ENCODE measurements around the gene SMYD2.

SMYD2 gene

GRCh38 chr1:214303141-214303930 lies 22.4 kb downstream of the SMYD2 start:
- no peak for DNase-seq (ENCODE audit: low read depth, low spot score)

- DNase-seq (ENCODE audit: low read depth, low spot score), result no peak
Observed at GRCh38 chr1:214305164-214305751, 24.3 kb downstream of the SMYD2 start.

GRCh38 chr1:214306269-214306668 lies 25.3 kb downstream of the SMYD2 start:
- DNase-seq (ENCODE audit: low read depth, low spot score), result no peak

- no peak for DNase-seq (ENCODE audit: low read depth, low spot score)
Observed at GRCh38 chr1:214310010-214310409, 29.1 kb downstream of the SMYD2 start.

DNA sequence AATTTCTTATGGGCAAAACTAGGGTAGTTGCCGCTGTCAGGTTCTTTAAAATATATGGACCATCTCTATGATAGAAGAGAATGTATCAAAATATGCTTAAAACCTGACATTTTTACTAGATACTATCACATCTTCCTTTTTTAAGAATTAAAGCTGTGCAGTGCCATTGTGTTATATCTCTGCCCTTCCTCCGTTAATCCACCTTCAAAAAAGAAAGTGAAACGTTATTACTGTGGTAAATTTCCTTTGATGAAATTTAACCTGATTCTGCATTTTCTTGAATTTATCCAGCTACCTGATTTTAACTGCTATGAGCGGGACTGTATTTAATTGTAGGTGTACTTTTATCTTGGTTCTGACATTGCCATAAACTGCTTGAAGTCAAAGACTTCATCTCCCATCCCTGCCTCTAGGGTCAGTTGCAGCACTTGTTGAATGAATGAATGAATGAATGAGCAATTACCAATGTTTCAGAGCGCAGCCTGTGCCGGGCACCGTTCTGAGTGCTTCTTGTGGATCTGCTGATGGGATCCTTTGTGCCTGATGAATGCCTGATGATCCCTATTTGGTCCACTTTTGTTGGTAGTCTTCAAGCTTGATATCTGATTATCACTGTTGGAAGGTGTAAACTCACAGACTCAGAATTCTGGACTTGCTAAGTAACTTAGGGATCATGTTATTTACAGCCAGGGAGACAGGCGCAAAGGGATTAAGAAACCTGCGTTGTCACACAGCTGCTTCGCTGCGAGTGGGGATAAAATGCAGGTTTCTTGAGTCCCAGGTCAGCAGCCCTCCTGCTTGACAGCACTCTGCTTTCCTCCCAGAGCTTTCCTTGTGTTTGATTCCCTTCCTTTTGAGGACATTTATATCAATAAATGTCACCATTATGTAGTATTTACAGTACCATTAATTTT lies 30.1 kb downstream of the SMYD2 start:
- DNase-seq (ENCODE audit: low read depth, low spot score), result no peak

- DNase-seq (ENCODE audit: low read depth, low spot score), result no peak
Observed at GRCh38 chr1:214312530-214313051, 31.6 kb downstream of the SMYD2 start.

GRCh38 chr1:214314178-214314843 lies 33.4 kb downstream of the SMYD2 start:
- DNase-seq (ENCODE audit: low read depth, low spot score), result no peak

GRCh38 chr1:214316593-214316992 lies 35.6 kb downstream of the SMYD2 start:
- DNase-seq (ENCODE audit: low read depth, low spot score), result no peak

DNA sequence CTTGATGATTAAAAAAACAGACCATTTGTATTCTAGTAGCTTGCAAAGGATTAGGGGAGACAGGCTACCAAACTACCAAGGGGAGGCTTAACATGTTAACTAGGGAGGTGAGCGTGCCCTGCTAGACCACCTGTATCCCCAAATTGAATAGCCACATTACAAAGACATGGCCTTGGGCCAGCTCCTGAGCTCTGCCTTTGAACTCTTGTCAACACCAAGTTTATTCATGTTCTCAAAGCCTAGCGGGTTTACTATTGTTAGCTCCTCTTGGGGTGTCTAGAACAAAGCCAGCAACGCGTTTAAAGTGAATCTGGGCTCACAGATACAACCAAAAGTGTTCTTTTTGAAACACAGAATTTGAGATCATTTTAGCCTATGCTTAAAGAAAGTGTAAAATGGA lies 36.3 kb downstream of the SMYD2 start:
- no peak for DNase-seq (ENCODE audit: low read depth, low spot score)

DNA sequence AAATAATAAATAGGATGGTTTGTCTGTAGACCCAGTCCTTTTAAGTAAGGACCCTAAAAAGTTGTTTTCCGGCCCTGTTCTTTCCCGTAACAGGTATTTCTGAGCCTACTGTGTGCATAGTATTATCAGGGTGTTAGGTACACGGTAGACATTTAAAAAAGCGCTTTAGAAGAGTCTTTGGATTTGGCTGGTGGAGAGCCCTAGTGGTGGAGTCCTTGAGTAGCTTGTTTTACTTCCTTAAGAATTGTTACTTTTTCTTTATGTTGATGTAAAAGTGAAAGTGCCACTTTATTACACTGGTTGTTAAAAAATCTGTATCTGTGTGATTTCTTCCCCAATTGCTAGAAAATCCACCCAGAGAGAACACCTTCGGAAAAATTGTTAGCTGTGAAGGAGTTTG lies 36.8 kb downstream of the SMYD2 start:
- DNase-seq (ENCODE audit: low read depth, low spot score), result no peak

- no peak for DNase-seq (ENCODE audit: low read depth, low spot score)
Observed at GRCh38 chr1:214318356-214318755, 37.4 kb downstream of the SMYD2 start.

GRCh38 chr1:214318956-214319736 lies 38.2 kb downstream of the SMYD2 start:
- no peak for DNase-seq (ENCODE audit: low read depth, low spot score)

DNA sequence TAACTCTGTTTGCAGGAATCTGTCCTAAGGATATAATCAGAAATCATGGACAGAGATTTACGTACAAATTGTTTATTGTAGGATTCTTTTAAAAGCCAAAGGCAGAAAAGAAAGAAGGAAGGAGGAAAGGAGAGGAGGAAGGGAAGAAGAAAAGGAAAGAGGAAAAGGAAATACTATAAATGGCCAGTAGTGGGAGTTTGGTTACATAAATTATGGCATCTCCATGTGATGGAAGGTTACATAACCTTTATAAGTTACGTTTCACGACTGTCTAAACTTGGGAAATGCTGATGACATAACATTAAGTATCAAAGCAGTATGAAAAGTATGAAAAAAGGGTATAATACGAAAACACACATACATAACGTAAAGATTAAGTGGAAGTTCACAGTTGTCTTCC lies 39.0 kb downstream of the SMYD2 start:
- no peak for DNase-seq (ENCODE audit: low read depth, low spot score)

DNA sequence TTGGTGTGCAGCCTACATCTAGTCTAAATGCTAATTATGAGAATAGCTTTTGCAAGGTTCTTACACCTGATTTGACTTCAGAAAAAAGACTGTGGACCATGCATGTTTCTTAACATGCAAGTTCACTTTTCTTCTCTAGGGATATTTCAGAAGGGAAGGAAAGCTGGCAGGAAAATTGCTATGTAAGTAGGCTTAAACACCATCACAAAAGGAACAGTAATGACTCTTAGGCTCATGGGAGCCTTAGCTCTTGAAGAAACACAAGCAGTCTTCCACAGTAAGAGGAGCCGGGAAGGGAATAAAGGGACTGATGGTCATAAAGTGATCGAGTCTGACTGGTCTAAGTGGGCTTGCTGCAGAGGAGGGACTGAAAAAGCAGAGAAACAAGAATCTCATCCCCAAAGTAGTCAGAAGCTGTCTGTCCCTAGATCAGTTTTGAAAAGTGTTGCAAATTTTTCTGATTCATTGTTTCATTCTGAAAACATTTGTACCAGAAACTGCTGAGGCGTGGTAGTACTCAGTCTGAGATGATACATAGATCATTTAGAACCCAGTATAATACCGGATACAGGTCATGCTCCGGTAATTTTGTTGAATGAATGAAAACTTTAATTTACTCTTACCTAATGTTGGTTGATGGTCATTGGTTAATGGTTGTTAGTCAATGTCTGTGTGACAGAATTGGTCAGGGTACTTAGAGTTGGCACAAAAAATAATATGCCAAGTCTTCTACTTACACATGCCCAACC lies 40.9 kb downstream of the SMYD2 start:
- no peak for DNase-seq (ENCODE audit: low read depth, low spot score)

- DNase-seq (ENCODE audit: low read depth, low spot score), result no peak
Observed at GRCh38 chr1:214324896-214325800, 44.2 kb downstream of the SMYD2 start.

DNA sequence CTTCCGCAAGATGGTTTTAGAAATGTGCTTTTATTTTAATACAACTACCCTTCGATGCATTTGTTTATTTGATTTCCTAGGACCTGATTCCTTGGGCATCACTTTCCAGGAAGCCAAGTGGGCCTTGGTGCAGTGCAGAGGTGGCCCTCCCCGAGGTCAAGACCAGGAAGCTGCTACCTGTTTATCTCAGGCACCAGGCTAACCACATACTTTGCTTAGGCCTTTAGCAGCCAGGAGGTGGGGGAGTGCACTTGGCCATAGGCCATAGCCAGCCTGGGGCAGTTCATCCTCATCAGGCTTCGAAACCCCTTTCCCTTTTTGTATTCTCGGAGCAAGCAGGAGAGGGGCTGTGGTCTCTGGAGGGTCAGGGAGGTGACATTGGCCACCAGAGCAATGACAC lies 45.4 kb downstream of the SMYD2 start:
- DNase-seq (ENCODE audit: low read depth, low spot score), result no peak

DNA sequence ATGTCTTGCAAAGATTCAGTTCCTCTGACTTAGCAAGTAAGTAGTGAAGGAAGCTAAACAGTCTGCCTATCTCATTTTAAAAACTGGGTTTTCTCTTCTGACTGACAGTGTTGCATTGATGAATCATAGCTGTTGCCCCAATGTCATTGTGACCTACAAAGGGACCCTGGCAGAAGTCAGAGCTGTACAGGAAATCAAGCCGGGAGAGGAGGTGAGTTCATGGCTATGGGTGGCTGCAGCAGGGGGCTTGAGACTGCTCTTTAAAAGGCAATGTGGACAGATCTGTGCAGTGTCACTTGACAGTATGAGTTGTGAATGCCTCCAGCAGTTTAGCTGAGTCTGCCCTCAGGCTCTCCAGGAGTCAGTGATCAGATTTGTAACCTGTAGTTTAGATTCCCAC lies 46.6 kb downstream of the SMYD2 start:
- DNase-seq (ENCODE audit: low read depth, low spot score), result no peak

DNA sequence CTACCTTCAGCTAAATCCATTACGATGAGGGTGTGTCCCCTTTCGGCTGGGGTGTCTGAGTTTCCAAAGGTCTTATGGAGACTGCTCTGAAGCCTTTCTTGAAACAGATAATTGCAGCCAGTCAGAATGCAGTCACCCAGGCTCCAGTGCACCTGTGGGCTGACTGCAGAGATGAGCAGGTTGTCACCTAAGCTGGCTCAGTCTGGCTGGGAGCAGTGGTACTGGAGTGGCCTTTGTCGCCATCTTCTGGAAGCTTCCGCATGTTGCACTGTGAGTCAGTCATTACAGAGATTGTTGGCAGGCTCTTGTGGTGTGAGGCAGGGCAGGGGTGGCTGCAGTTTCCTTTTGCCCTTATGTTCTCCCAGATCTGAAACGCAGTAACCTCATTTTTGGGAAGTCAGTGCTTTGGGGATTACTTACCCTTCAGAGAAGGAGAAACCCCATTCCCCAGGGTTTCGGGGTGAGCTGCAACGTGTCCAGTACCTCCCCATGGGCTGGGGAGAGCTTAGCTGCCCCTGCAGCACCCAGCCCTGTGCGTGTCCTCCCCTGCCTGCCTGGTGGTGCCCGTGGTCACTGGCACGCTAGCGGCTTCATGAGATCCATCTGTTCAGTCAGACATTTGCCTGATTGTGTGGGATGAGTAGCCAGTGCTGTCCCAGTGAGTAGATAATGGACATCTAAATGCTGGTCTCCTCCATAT lies 48.0 kb downstream of the SMYD2 start:
- DNase-seq (ENCODE audit: low read depth, low spot score), result peak; percentile 32
